Activated CD4-positive, CD25-positive, alpha-beta regulatory T cell treated with anti-CD3 and anti-CD28 coated beads, Interleukin-2, amount 50 U/mL, for 72 hours (primary cell): ENCODE measurements around the gene TCTN2.

Experiments
- DNase-seq: peaks from one replicate; pipeline ENCODE4 v3.0.0; 2021

TCTN2 gene

GRCh38 chr12:123747309-123747708, 76.4 kb downstream of the TCTN2 start:
- no peak for DNase-seq

GRCh38 chr12:123748161-123748560, 77.2 kb downstream of the TCTN2 start:
- no peak for DNase-seq

- DNase-seq, result no peak
These were observed 77.7 kb downstream of the TCTN2 start for GRCh38 chr12:123748661-123749060.

- no peak for DNase-seq
These were observed 78.4 kb downstream of the TCTN2 start for GRCh38 chr12:123749355-123749754.

GRCh38 chr12:123750159-123750656, 79.3 kb downstream of the TCTN2 start:
- DNase-seq, result no peak

GRCh38 chr12:123752046-123752445, 81.1 kb downstream of the TCTN2 start:
- DNase-seq, result no peak

- no peak for DNase-seq
These were observed 83.3 kb downstream of the TCTN2 start for GRCh38 chr12:123754041-123754772.

- no peak for DNase-seq
These were observed 86.6 kb downstream of the TCTN2 start for GRCh38 chr12:123757561-123757960.
